ENCODE data around the gene SCLY. TPM values are rescaled to one million over a fixed set of nuclear protein-coding genes. Genes with fewer than 3 reads are reported as not detected.

Gene SCLY
- total RNA-seq, 1 experiment from 2014 or later = 21.7 TPM

GRCh38 chr2:238131761-238132462, 71.1 kb downstream of the SCLY start:
- H3K27me3 ChIP-seq (replicated peaks; ENCODE audit: control insufficient read depth, insufficient read depth, low read length) = no peaks in the 10 kb centered on the region
- H3K27me3 Mint-ChIP-seq (ENCODE audit: insufficient read depth, unreplicated experiment) = no peaks in the 10 kb centered on the region
- H3K4me3 ChIP-seq (ENCODE audit: low read depth, low read length) = no peak overlapping the region
- H3K36me3 Mint-ChIP-seq (ENCODE audit: insufficient read depth, unreplicated experiment) = no peaks in the 10 kb centered on the region
- intact Hi-C loops (cut with micrococcal nuclease; ENCODE audit: unreplicated experiment) = no loop called here
- no peaks in the 10 kb centered on the region for H3K9me3 ChIP-seq
- no peak for TF ChIP-seq CTCF (IDR thresholded peaks at IDR 0.05; ENCODE audit: insufficient read depth in 1 of 2, low read depth in 1 of 2, low read length in 1 of 2, severe bottlenecking in 1 of 2, unreplicated experiment in 1 of 2)
- no peaks in the 10 kb centered on the region for H3K36me3 ChIP-seq (ENCODE audit: control insufficient read depth, insufficient read depth, low read length)
- no peaks in the 10 kb centered on the region for H3K4me1 Mint-ChIP-seq (ENCODE audit: low read depth, unreplicated experiment)
- H3K4me1 ChIP-seq = no peaks in the 10 kb centered on the region
- no peak overlapping the region for H3K4me3 Mint-ChIP-seq (ENCODE audit: unreplicated experiment)
- no peak overlapping the region for H3K27ac Mint-ChIP-seq (ENCODE audit: unreplicated experiment)
- CTCF ChIA-PET = no interaction called here
- no peaks in the 10 kb centered on the region for H3K9me3 Mint-ChIP-seq (ENCODE audit: unreplicated experiment)
- no peak for DNase-seq
- no TSS peak for BruUV-seq (replicated peaks)
- POLR2A ChIA-PET = no interaction called here

GRCh38 chr2:238132463-238133450, 72.0 kb downstream of the SCLY start:
- no peaks in the 10 kb centered on the region for H3K27me3 Mint-ChIP-seq (ENCODE audit: insufficient read depth, unreplicated experiment)
- Histone ChIP-seq H3K27me3 (replicated peaks; ENCODE audit: control insufficient read depth, insufficient read depth, low read length) (no peaks in the 10 kb centered on the region), H3K9me3 (no peaks in the 10 kb centered on the region), H3K4me1 (no peaks in the 10 kb centered on the region), H3K4me3 (ENCODE audit: low read depth, low read length) (no peak overlapping the region), H3K36me3 (ENCODE audit: control insufficient read depth, insufficient read depth, low read length) (no peaks in the 10 kb centered on the region)
- intact Hi-C loops (cut with micrococcal nuclease; ENCODE audit: unreplicated experiment) = no loop called here
- no peak for DNase-seq
- no peaks in the 10 kb centered on the region for H3K9me3 Mint-ChIP-seq (ENCODE audit: unreplicated experiment)
- no peaks in the 10 kb centered on the region for H3K4me1 Mint-ChIP-seq (ENCODE audit: low read depth, unreplicated experiment)
- no TSS peak for BruUV-seq (replicated peaks)
- no peak for TF ChIP-seq CTCF (IDR thresholded peaks at IDR 0.05; ENCODE audit: insufficient read depth in 1 of 2, low read depth in 1 of 2, low read length in 1 of 2, severe bottlenecking in 1 of 2, unreplicated experiment in 1 of 2)
- ChIA-PET POLR2A (no interaction called here), CTCF (interaction anchor here (0.7 to 1.8 kb wide), 2 partner anchors 12 to 274 kb away, joined by 3 to 5 read pairs; no protein-coding TSS in a partner anchor)
- no peak overlapping the region for H3K27ac Mint-ChIP-seq (ENCODE audit: unreplicated experiment)
- no peaks in the 10 kb centered on the region for H3K36me3 Mint-ChIP-seq (ENCODE audit: insufficient read depth, unreplicated experiment)
- H3K4me3 Mint-ChIP-seq (ENCODE audit: unreplicated experiment) = no peak overlapping the region

GRCh38 chr2:238133499-238134392, 72.9 kb downstream of the SCLY start:
- peak in 1 of 2 experiments; percentile 22 for DNase-seq
- Mint-ChIP-seq H3K27me3 (ENCODE audit: insufficient read depth, unreplicated experiment) (no peaks in the 10 kb centered on the region), H3K27ac (ENCODE audit: unreplicated experiment) (no peak overlapping the region), H3K36me3 (ENCODE audit: insufficient read depth, unreplicated experiment) (no peaks in the 10 kb centered on the region), H3K4me1 (ENCODE audit: low read depth, unreplicated experiment) (no peaks in the 10 kb centered on the region), H3K9me3 (ENCODE audit: unreplicated experiment) (no peaks in the 10 kb centered on the region), H3K4me3 (ENCODE audit: unreplicated experiment) (no peak overlapping the region)
- Histone ChIP-seq H3K4me3 (ENCODE audit: low read depth, low read length) (no peak overlapping the region), H3K36me3 (ENCODE audit: control insufficient read depth, insufficient read depth, low read length) (no peaks in the 10 kb centered on the region), H3K9me3 (no peaks in the 10 kb centered on the region), H3K4me1 (no peaks in the 10 kb centered on the region), H3K27me3 (replicated peaks; ENCODE audit: control insufficient read depth, insufficient read depth, low read length) (no peaks in the 10 kb centered on the region)
- POLR2A ChIA-PET = no interaction called here
- TF ChIP-seq CTCF (IDR thresholded peaks at IDR 0.05; ENCODE audit: insufficient read depth in 1 of 2, low read depth in 1 of 2, low read length in 1 of 2, severe bottlenecking in 1 of 2, unreplicated experiment in 1 of 2) = peak in 1 of 2 experiments; percentile 13
- CTCF ChIA-PET = interaction anchor here (0.7 to 1.8 kb wide), 2 partner anchors 13 to 275 kb away, joined by 3 to 5 read pairs; no protein-coding TSS in a partner anchor
- BruUV-seq (replicated peaks) = no TSS peak
- intact Hi-C loops (cut with micrococcal nuclease; ENCODE audit: unreplicated experiment) = no loop called here

Data from Caco-2 (cell line).